ENCODE data around the gene IQCK.

Gene IQCK

DNA sequence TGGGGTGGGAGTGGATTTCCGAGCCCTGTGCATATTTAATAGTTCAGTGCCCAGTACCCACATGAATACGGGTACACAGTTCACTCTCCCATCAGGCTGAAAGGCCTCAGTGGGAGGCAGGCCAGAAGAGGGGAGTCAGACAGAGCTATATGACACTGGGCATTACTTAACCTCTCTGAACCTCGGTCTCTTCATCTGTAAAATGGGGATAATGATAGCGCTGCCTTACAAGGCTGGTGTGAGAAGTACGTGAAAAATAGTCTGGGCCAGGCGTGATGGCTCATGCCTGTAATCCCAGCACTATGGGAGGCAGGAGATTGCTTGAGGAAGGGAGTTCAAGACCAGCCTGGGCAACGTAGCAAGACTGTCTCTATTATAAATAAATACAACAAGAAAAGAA lies 163.0 kb downstream of the IQCK start:
- Histone ChIP-seq H3K27me3 (replicated peaks) (no peaks in the 10 kb centered on the region), H3K4me3 (ENCODE audit: low read depth, low read length) (no peak overlapping the region), H3K27ac (no peak overlapping the region), H3K36me3 (replicated peaks) (no peaks in the 10 kb centered on the region)
- TF ChIP-seq, protein P1, sequence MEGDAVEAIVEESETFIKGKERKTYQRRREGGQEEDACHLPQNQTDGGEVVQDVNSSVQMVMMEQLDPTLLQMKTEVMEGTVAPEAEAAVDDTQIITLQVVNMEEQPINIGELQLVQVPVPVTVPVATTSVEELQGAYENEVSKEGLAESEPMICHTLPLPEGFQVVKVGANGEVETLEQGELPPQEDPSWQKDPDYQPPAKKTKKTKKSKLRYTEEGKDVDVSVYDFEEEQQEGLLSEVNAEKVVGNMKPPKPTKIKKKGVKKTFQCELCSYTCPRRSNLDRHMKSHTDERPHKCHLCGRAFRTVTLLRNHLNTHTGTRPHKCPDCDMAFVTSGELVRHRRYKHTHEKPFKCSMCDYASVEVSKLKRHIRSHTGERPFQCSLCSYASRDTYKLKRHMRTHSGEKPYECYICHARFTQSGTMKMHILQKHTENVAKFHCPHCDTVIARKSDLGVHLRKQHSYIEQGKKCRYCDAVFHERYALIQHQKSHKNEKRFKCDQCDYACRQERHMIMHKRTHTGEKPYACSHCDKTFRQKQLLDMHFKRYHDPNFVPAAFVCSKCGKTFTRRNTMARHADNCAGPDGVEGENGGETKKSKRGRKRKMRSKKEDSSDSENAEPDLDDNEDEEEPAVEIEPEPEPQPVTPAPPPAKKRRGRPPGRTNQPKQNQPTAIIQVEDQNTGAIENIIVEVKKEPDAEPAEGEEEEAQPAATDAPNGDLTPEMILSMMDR (IDR thresholded peaks at IDR 0.05; ENCODE audit: low read depth, low read length, missing control alignments) = no peak
- in situ Hi-C loops (cut with HindIII; ENCODE audit: low pct_ligation_motif_present, low sequenced_read_pairs) = loop anchor here (25.0 kb wide), 1 partner anchor 144 kb away; no protein-coding TSS in a partner anchor
- DNase-seq = no peak

DNA sequence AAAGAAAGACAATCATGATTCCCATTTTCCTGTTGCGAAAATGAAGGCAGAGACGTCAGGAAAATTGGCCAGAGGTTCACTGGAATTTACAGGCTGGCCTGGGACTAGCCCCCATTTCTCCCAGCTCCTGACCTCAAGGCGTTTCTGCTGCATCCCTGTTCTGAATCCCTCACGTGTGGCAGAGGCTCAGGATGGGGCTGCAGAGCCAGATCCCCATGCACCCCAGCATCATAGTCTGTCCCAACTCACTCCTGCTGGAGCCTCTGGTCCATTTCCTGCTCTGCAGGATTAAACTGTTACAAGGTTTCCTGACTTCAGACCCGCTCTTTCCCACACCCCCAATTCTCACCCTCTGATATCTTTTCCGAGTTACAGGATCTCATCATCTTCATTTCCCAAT lies 163.7 kb downstream of the IQCK start:
- no peaks in the 10 kb centered on the region for H3K27me3 ChIP-seq (replicated peaks)

GRCh38 chr16:19882186-19882585 lies 164.1 kb downstream of the IQCK start:
- in situ Hi-C loops (cut with HindIII; ENCODE audit: low pct_ligation_motif_present, low sequenced_read_pairs) = loop anchor here (25.0 kb wide), 1 partner anchor 145 kb away; no protein-coding TSS in a partner anchor
- TF ChIP-seq, protein P1 (IDR thresholded peaks at IDR 0.05; ENCODE audit: low read depth, low read length, missing control alignments) = no peak
- Histone ChIP-seq H3K4me3 (ENCODE audit: low read depth, low read length) (no peak overlapping the region), H3K27me3 (replicated peaks) (no peaks in the 10 kb centered on the region), H3K27ac (no peak overlapping the region), H3K36me3 (replicated peaks) (no peaks in the 10 kb centered on the region)
- DNase-seq = no peak

More for the DNA sequence above, 163.7 kb downstream of the IQCK start:
- TF ChIP-seq, protein P1 (IDR thresholded peaks at IDR 0.05; ENCODE audit: low read depth, low read length, missing control alignments) = no peak
- H3K27ac ChIP-seq = no peak overlapping the region
- no peaks in the 10 kb centered on the region for H3K36me3 ChIP-seq (replicated peaks)
- DNase-seq = no peak
- in situ Hi-C loops (cut with HindIII; ENCODE audit: low pct_ligation_motif_present, low sequenced_read_pairs) = loop anchor here (25.0 kb wide), 1 partner anchor 144 kb away; no protein-coding TSS in a partner anchor
- H3K4me3 ChIP-seq (ENCODE audit: low read depth, low read length) = no peak overlapping the region

GRCh38 chr16:19882646-19883045 lies 164.6 kb downstream of the IQCK start:
- no peaks in the 10 kb centered on the region for H3K36me3 ChIP-seq (replicated peaks)
- no peak for DNase-seq
- H3K27ac ChIP-seq = no peak overlapping the region
- in situ Hi-C loops (cut with HindIII; ENCODE audit: low pct_ligation_motif_present, low sequenced_read_pairs) = loop anchor here (25.0 kb wide), 1 partner anchor 145 kb away; no protein-coding TSS in a partner anchor
- H3K27me3 ChIP-seq (replicated peaks) = no peaks in the 10 kb centered on the region
- TF ChIP-seq, protein P1 (IDR thresholded peaks at IDR 0.05; ENCODE audit: low read depth, low read length, missing control alignments) = no peak
- H3K4me3 ChIP-seq (ENCODE audit: low read depth, low read length) = no peak overlapping the region

DNA sequence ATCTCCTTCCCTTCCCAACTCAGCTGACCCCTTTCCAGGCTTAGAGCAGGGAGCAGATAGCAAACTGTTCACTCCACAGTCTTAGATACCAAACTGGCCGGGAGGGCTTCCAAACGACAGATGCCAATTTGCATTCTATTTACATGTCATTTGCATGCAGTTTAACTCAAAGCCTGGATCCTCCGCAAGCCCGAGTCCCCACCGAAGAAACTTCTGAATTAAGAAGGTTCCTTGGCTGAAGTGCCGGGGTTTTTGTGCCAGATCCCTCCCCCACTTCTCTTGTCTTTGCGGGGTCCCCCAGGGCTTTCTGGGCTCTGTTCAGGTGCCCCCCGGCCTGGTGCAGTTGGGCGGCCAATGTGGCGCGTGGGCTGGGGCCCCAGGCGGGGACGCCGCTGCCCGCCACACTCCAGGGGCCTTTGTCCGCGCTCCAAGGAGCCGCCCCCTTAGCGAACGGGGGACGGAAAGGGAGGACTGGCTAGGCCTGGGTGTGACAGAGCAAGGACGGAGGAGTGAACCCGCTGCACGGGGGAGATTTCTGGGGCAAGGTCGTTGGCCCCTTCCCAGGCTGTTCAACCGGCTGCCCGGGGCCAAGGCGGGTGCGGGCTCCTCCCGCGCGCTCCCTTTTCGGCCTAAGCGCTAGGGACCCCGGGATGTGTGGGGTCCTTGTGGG lies 165.4 kb downstream of the IQCK start:
- in situ Hi-C loops (cut with HindIII; ENCODE audit: low pct_ligation_motif_present, low sequenced_read_pairs) = loop anchor here (25.0 kb wide), 1 partner anchor 146 kb away; no protein-coding TSS in a partner anchor
- TF ChIP-seq, protein P1 (IDR thresholded peaks at IDR 0.05; ENCODE audit: low read depth, low read length, missing control alignments) = no peak
- no peaks in the 10 kb centered on the region for H3K27me3 ChIP-seq (replicated peaks)
- no peak overlapping the region for H3K27ac ChIP-seq
- H3K36me3 ChIP-seq (replicated peaks) = no peaks in the 10 kb centered on the region
- DNase-seq = peak; percentile 39
- peak overlapping the region; percentile 55 for H3K4me3 ChIP-seq (ENCODE audit: low read depth, low read length)
